HEK293 (cell line): ENCODE measurements around the gene NRIP2.

Experiments used
- BCL11B ChIP-seq: fragments of 450-650 bp; formaldehyde crosslinking; IDR thresholded peaks from 2 replicates; pipeline ENCODE4 v1.5.1; 2016; ENCODE audit warnings: low read depth, missing biosample characterization, missing genetic modification characterization
- GLIS2 ChIP-seq: fragments of 450-650 bp; formaldehyde crosslinking; IDR thresholded peaks from 2 replicates; pipeline ENCODE4 v1.5.1; 2016; ENCODE audit warnings: missing biosample characterization, missing genetic modification characterization
- HOXC10 ChIP-seq: sonication (generic); formaldehyde crosslinking; IDR thresholded peaks from 2 replicates; pipeline ENCODE4 v1.8.1; 2023; ENCODE audit warnings: mild to moderate bottlenecking, missing genetic modification reagents
- KLF1 ChIP-seq: fragments of 450-650 bp; formaldehyde crosslinking; IDR thresholded peaks from 2 replicates; pipeline ENCODE4 v1.5.1; 2016; ENCODE audit warnings: missing biosample characterization, missing genetic modification characterization
- KLF16 ChIP-seq: fragments of 450-650 bp; formaldehyde crosslinking; IDR thresholded peaks from 2 replicates; pipeline ENCODE4 v1.5.1; 2017; ENCODE audit warnings: missing biosample characterization, missing genetic modification characterization
- TCF7L2 ChIP-seq: IDR thresholded peaks from 2 replicates; pipeline ENCODE4 v1.6.1; 2011; ENCODE audit warnings: low read depth, mild to moderate bottlenecking, inconsistent platforms, low read length, moderate library complexity, borderline replicate concordance
- ZBTB1 ChIP-seq: fragments of 450-650 bp; formaldehyde crosslinking; IDR thresholded peaks from 2 replicates; pipeline ENCODE4 v1.5.1; 2016; ENCODE audit warnings: missing biosample characterization, missing genetic modification characterization
- ZBTB7A ChIP-seq: fragments of 450-650 bp; formaldehyde crosslinking; IDR thresholded peaks from 2 replicates; pipeline ENCODE4 v1.5.1; 2016; ENCODE audit warnings: low read depth, missing biosample characterization, missing genetic modification characterization
- ZIC2 ChIP-seq: fragments of 450-650 bp; formaldehyde crosslinking; IDR thresholded peaks from 2 replicates; pipeline ENCODE4 v1.5.1; 2016; ENCODE audit warnings: missing biosample characterization, missing genetic modification characterization
- ZNF174 ChIP-seq: fragments of 450-650 bp; formaldehyde crosslinking; IDR thresholded peaks from 2 replicates; pipeline ENCODE4 v1.5.0; 2017; ENCODE audit warnings: missing biosample characterization, mild to moderate bottlenecking, missing genetic modification characterization
- ZNF184 ChIP-seq: fragments of 450-650 bp; IDR thresholded peaks from 2 replicates; pipeline ENCODE4 v1.5.1; 2018; ENCODE audit warnings: missing biosample characterization, mild to moderate bottlenecking, missing genetic modification characterization
- ZNF202 ChIP-seq: fragments of 450-650 bp; formaldehyde crosslinking; IDR thresholded peaks from 2 replicates; pipeline ENCODE4 v1.5.1; 2016; ENCODE audit warnings: missing biosample characterization, missing genetic modification characterization, borderline replicate concordance
- ZNF211 ChIP-seq: fragments of 450-650 bp; formaldehyde crosslinking; IDR thresholded peaks from 2 replicates; pipeline ENCODE4 v1.5.1; 2016; ENCODE audit warnings: low read depth, missing biosample characterization, missing genetic modification characterization
- ZNF292 ChIP-seq: fragments of 450-650 bp; formaldehyde crosslinking; IDR thresholded peaks from 2 replicates; pipeline ENCODE4 v1.5.1; 2016; ENCODE audit warnings: low read depth, missing biosample characterization, missing genetic modification characterization, borderline replicate concordance
- ZNF302 ChIP-seq: fragments of 450-650 bp; formaldehyde crosslinking; IDR thresholded peaks from 2 replicates; pipeline ENCODE4 v1.5.1; 2016; ENCODE audit warnings: missing biosample characterization, missing genetic modification characterization, low read depth
- ZNF341 ChIP-seq: fragments of 450-650 bp; formaldehyde crosslinking; IDR thresholded peaks from 2 replicates; pipeline ENCODE4; 2016; ENCODE audit warnings: low read depth, missing biosample characterization, missing genetic modification characterization
- ZNF555 ChIP-seq: fragments of 450-650 bp; formaldehyde crosslinking; conservative IDR thresholded peaks from 2 replicates; pipeline ENCODE4 v1.5.1; 2017; ENCODE audit warnings: missing biosample characterization, mild to moderate bottlenecking, missing genetic modification characterization, inconsistent platforms
- ZNF560 ChIP-seq: fragments of 450-650 bp; formaldehyde crosslinking; IDR thresholded peaks from 2 replicates; pipeline ENCODE4 v1.5.1; 2017; ENCODE audit warnings: missing biosample characterization, missing genetic modification characterization, borderline replicate concordance
- ZNF610 ChIP-seq: fragments of 450-650 bp; formaldehyde crosslinking; IDR thresholded peaks from 2 replicates; pipeline ENCODE4 v1.5.1; 2016; ENCODE audit warnings: missing biosample characterization, missing genetic modification characterization, borderline replicate concordance
- ZNF707 ChIP-seq: fragments of 450-650 bp; formaldehyde crosslinking; IDR thresholded peaks from 2 replicates; pipeline ENCODE4 v1.5.1; 2016; ENCODE audit warnings: missing biosample characterization, missing genetic modification characterization
- ZNF76 ChIP-seq: fragments of 450-650 bp; formaldehyde crosslinking; IDR thresholded peaks from 2 replicates; pipeline ENCODE4; 2016; ENCODE audit warnings: low read depth, missing biosample characterization, missing genetic modification characterization, borderline replicate concordance
- ZNF785 ChIP-seq: fragments of 450-650 bp; formaldehyde crosslinking; IDR thresholded peaks from 2 replicates; pipeline ENCODE4 v1.5.1; 2016; ENCODE audit warnings: missing biosample characterization, missing genetic modification characterization
- ZSCAN30 ChIP-seq: fragments of 450-650 bp; IDR thresholded peaks from 2 replicates; pipeline ENCODE4 v1.5.1; 2018; ENCODE audit warnings: missing biosample characterization, mild to moderate bottlenecking, missing genetic modification characterization, moderate library complexity
- TF ChIP-seq, protein P1 (sequence below): fragments of 450-650 bp; formaldehyde crosslinking; IDR thresholded peaks from 2 replicates; pipeline ENCODE4 v1.5.1; 2016; ENCODE audit warnings: missing biosample characterization, missing genetic modification characterization
- TF ChIP-seq, protein P2 (sequence below): fragments of 450-650 bp; formaldehyde crosslinking; IDR thresholded peaks from 2 replicates; pipeline ENCODE4 v1.5.1; 2017; ENCODE audit warnings: missing biosample characterization, missing genetic modification characterization

The NRIP2 gene

DNA sequence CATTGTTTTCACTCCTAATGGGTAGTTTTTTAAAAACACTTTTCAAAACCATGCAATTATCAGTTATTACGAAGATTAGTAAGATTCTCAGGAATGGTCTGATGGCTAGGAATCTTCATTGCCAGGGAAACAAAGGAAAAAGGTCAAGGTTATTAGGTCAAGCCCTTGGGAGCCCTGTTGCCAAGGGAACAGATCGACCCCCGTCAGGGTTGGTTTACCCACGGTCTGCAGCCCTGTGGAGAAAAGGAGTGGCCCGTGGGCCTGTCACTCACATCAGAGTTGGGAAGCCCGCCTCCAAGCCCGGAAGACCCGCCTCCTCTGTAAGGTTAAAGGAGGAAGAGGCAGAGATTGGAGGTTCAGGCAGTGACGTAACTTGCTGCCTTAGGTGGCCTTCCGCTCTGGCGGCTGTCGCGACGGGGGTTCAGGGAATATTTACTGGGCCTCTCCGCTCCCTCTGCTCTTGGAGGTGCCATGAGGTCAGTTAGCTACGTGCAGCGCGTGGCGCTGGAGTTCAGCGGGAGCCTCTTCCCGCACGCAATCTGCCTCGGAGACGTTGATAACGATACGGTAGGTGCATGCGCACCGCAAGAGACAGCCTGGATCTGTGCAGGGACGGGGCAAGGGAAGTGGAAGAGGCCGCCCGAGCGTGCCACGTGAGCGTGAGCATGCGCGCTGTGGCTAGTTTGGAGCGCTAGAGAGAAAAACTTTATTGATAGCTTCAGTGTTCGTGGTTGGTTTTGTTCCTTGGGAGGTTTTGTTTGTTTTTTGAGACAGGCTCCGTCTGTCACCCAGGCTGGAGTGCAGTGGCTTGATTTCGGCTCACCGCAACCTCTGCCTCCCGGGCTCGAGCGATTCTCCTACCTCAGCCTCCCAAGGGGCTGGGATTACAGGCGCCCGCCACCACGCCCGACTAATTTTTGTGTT lies 22.3 kb downstream of the NRIP2 start, which contains the start of gene ITFG2 (continued):
- TF ChIP-seq ZNF610 (tag by site-specific recombination) = peak; percentile 93
- TF ChIP-seq HOXC10 (CRISPR knock-in tag) = no peak
- peak; percentile 80 for TF ChIP-seq ZNF341 (tag by site-specific recombination)
- TF ChIP-seq, protein P1, sequence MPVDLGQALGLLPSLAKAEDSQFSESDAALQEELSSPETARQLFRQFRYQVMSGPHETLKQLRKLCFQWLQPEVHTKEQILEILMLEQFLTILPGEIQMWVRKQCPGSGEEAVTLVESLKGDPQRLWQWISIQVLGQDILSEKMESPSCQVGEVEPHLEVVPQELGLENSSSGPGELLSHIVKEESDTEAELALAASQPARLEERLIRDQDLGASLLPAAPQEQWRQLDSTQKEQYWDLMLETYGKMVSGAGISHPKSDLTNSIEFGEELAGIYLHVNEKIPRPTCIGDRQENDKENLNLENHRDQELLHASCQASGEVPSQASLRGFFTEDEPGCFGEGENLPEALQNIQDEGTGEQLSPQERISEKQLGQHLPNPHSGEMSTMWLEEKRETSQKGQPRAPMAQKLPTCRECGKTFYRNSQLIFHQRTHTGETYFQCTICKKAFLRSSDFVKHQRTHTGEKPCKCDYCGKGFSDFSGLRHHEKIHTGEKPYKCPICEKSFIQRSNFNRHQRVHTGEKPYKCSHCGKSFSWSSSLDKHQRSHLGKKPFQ (tag by site-specific recombination) = peak; percentile 55; the same call in 1 of the 2 replicates
- TF ChIP-seq BCL11B (tag by site-specific recombination) = peak; percentile 88
- peak; percentile 76 for TF ChIP-seq KLF1
- no peak for TF ChIP-seq ZBTB1 (tag by site-specific recombination)
- no peak for TF ChIP-seq ZNF302 (tag by site-specific recombination)
- TF ChIP-seq, protein P2, sequence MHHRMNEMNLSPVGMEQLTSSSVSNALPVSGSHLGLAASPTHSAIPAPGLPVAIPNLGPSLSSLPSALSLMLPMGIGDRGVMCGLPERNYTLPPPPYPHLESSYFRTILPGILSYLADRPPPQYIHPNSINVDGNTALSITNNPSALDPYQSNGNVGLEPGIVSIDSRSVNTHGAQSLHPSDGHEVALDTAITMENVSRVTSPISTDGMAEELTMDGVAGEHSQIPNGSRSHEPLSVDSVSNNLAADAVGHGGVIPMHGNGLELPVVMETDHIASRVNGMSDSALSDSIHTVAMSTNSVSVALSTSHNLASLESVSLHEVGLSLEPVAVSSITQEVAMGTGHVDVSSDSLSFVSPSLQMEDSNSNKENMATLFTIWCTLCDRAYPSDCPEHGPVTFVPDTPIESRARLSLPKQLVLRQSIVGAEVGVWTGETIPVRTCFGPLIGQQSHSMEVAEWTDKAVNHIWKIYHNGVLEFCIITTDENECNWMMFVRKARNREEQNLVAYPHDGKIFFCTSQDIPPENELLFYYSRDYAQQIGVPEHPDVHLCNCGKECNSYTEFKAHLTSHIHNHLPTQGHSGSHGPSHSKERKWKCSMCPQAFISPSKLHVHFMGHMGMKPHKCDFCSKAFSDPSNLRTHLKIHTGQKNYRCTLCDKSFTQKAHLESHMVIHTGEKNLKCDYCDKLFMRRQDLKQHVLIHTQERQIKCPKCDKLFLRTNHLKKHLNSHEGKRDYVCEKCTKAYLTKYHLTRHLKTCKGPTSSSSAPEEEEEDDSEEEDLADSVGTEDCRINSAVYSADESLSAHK = peak; percentile 70; the same call in 1 of the 2 replicates
- no peak for TF ChIP-seq ZBTB7A (tag by site-specific recombination)
- TF ChIP-seq ZNF707 (tag by site-specific recombination) = no peak
- peak; percentile 90 for TF ChIP-seq GLIS2 (tag by site-specific recombination)
- TF ChIP-seq ZIC2 (tag by site-specific recombination) = peak; percentile 96
- TF ChIP-seq TCF7L2 = no peak
- TF ChIP-seq ZNF76 (tag by site-specific recombination) = peak; percentile 89
- peak; percentile 62; the same call in 1 of the 2 replicates for TF ChIP-seq ZNF184 (tag by site-specific recombination)
- TF ChIP-seq ZNF292 (tag by site-specific recombination) = no peak
- no peak for TF ChIP-seq ZNF555 (tag by site-specific recombination)
- TF ChIP-seq ZNF560 (tag by site-specific recombination) = no peak
- no peak for TF ChIP-seq ZNF202 (tag by site-specific recombination)
- TF ChIP-seq ZNF211 = no peak
- TF ChIP-seq KLF16 = peak; percentile 95
- no peak for TF ChIP-seq ZNF174
- TF ChIP-seq ZSCAN30 (tag by site-specific recombination) = peak; percentile 96
- TF ChIP-seq ZNF785 = peak; percentile 76; the same call in 1 of the 2 replicates
- TF ChIP-seq, all 188 proteins: peak for 93
